IPS-18c (cell line): ENCODE results near the gene FBXW8.

Source experiments
- H3K4me3 ChIP-seq: 2 replicates; pipeline ENCODE4 v1.7.0; 2013; ENCODE audit warnings: low read depth, mild to moderate bottlenecking, low read length, moderate library complexity; ENCODE audit not compliant: insufficient read depth
- H3K9me3 ChIP-seq: one replicate; pipeline ENCODE4 v1.6.1; 2013; ENCODE audit warnings: mild to moderate bottlenecking, low read length, moderate library complexity; ENCODE audit not compliant: control insufficient read depth, insufficient read depth

Gene FBXW8

GRCh38 chr12:116916714-116917114, 6.0 kb downstream of the FBXW8 start:
- Histone ChIP-seq H3K9me3 (no peaks in the 10 kb centered on the region), H3K4me3 (no peak overlapping the region)

- Histone ChIP-seq H3K4me3 (no peak overlapping the region), H3K9me3 (no peaks in the 10 kb centered on the region)
Measured at GRCh38 chr12:116918464-116918863, 7.7 kb downstream of the FBXW8 start.

- no peaks in the 10 kb centered on the region for H3K9me3 ChIP-seq
Measured at GRCh38 chr12:116919247-116919661, 8.5 kb downstream of the FBXW8 start.

GRCh38 chr12:116919706-116920485, 9.1 kb downstream of the FBXW8 start:
- H3K4me3 ChIP-seq, result no peak overlapping the region

More at GRCh38 chr12:116919247-116919661, 8.5 kb downstream of the FBXW8 start:
- H3K4me3 ChIP-seq, result no peak overlapping the region

GRCh38 chr12:116920939-116921338, 10.2 kb downstream of the FBXW8 start:
- Histone ChIP-seq H3K4me3 (no peak overlapping the region), H3K9me3 (no peaks in the 10 kb centered on the region)

More at GRCh38 chr12:116919706-116920485, 9.1 kb downstream of the FBXW8 start:
- no peaks in the 10 kb centered on the region for H3K9me3 ChIP-seq

- Histone ChIP-seq H3K4me3 (no peak overlapping the region), H3K9me3 (no peaks in the 10 kb centered on the region)
Measured at GRCh38 chr12:116922194-116922897, 11.6 kb downstream of the FBXW8 start.

GRCh38 chr12:116924558-116925453, 14.1 kb downstream of the FBXW8 start:
- no peaks in the 10 kb centered on the region for H3K9me3 ChIP-seq
- no peak overlapping the region for H3K4me3 ChIP-seq

- H3K9me3 ChIP-seq, result no peaks in the 10 kb centered on the region
- H3K4me3 ChIP-seq, result no peak overlapping the region
Measured at GRCh38 chr12:116926283-116927243, 15.8 kb downstream of the FBXW8 start.

- no peak overlapping the region for H3K4me3 ChIP-seq
- no peaks in the 10 kb centered on the region for H3K9me3 ChIP-seq
Measured at GRCh38 chr12:116927244-116927940, 16.6 kb downstream of the FBXW8 start.

GRCh38 chr12:116928504-116928903, 17.8 kb downstream of the FBXW8 start:
- Histone ChIP-seq H3K4me3 (no peak overlapping the region), H3K9me3 (no peaks in the 10 kb centered on the region)

GRCh38 chr12:116929885-116930284, 19.1 kb downstream of the FBXW8 start:
- no peak overlapping the region for H3K4me3 ChIP-seq
- no peaks in the 10 kb centered on the region for H3K9me3 ChIP-seq

GRCh38 chr12:116931665-116932064, 20.9 kb downstream of the FBXW8 start:
- Histone ChIP-seq H3K4me3 (no peak overlapping the region), H3K9me3 (no peaks in the 10 kb centered on the region)

- Histone ChIP-seq H3K9me3 (no peaks in the 10 kb centered on the region), H3K4me3 (no peak overlapping the region)
Measured at GRCh38 chr12:116933091-116933490, 22.3 kb downstream of the FBXW8 start.

GRCh38 chr12:116933512-116934246, 22.9 kb downstream of the FBXW8 start:
- H3K9me3 ChIP-seq, result no peaks in the 10 kb centered on the region
- H3K4me3 ChIP-seq, result no peak overlapping the region

- Histone ChIP-seq H3K4me3 (no peak overlapping the region), H3K9me3 (no peaks in the 10 kb centered on the region)
Measured at GRCh38 chr12:116934908-116935705, 24.4 kb downstream of the FBXW8 start.
